Measurements from ENCODE around the gene LYRM4.

DNA sequence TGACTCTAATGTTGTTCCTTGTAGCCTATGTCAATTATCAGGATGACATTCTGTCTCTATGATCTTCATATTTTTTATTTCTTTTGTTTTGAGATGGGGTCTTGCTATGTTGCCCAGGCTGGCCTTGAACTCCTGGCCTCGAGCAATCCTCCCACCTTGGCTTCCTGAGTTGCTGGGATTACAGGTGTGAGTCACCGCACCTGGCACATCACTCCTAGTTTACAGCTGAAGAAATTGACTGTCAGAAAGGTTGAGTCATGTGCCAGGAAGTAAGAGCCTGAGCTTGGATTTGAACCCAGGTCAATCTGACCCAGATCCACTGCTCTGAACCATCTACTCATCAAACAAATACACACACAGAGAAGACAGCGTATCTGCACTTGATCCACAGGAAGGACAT, 161.2 kb downstream of the LYRM4 start:
- TF ChIP-seq, protein P1, sequence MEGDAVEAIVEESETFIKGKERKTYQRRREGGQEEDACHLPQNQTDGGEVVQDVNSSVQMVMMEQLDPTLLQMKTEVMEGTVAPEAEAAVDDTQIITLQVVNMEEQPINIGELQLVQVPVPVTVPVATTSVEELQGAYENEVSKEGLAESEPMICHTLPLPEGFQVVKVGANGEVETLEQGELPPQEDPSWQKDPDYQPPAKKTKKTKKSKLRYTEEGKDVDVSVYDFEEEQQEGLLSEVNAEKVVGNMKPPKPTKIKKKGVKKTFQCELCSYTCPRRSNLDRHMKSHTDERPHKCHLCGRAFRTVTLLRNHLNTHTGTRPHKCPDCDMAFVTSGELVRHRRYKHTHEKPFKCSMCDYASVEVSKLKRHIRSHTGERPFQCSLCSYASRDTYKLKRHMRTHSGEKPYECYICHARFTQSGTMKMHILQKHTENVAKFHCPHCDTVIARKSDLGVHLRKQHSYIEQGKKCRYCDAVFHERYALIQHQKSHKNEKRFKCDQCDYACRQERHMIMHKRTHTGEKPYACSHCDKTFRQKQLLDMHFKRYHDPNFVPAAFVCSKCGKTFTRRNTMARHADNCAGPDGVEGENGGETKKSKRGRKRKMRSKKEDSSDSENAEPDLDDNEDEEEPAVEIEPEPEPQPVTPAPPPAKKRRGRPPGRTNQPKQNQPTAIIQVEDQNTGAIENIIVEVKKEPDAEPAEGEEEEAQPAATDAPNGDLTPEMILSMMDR (IDR thresholded peaks at IDR 0.05), result no peak
- TF ChIP-seq EZH2 (IDR thresholded peaks at IDR 0.05; ENCODE audit: borderline replicate concordance, insufficient read depth, low read depth, low read length, poor library complexity, severe bottlenecking), result no peak
